HG03558 (cell line): Measurements from ENCODE around the gene TP53I13.

Source experiments
- ATAC-seq: cut with Tn5 transposase; IDR thresholded peaks from one replicate; pipeline ENCODE4 v1.9.1; 2021; ENCODE audit warnings: moderate number of reproducible peaks; ENCODE audit not compliant: unreplicated experiment; ENCODE audit errors: extremely low read depth

The TP53I13 gene

GRCh38 chr17:29591146-29591736, 22.7 kb downstream of the TP53I13 start:
- ATAC-seq: no peak

- ATAC-seq: no peak
Observed at GRCh38 chr17:29591737-29592608, 23.5 kb downstream of the TP53I13 start.

- ATAC-seq: no peak
Observed at GRCh38 chr17:29592850-29593551, 24.5 kb downstream of the TP53I13 start, which contains the start of gene ANKRD13B. Gene ANKRD13B (plus strand): TSS chr17:29593132. CDS start chr17:29593622, 490 bp downstream.

- no peak for ATAC-seq
Observed at GRCh38 chr17:29593591-29594518, 25.4 kb downstream of the TP53I13 start.

GRCh38 chr17:29594519-29595090, 26.1 kb downstream of the TP53I13 start:
- ATAC-seq: no peak

- no peak for ATAC-seq
Observed at GRCh38 chr17:29595107-29595942, 26.8 kb downstream of the TP53I13 start.

- no peak for ATAC-seq
Observed at GRCh38 chr17:29595943-29596774, 27.7 kb downstream of the TP53I13 start.

GRCh38 chr17:29596811-29597210, 28.3 kb downstream of the TP53I13 start:
- ATAC-seq: no peak

GRCh38 chr17:29597361-29598172, 29.1 kb downstream of the TP53I13 start:
- ATAC-seq: no peak

- ATAC-seq: no peak
Observed at GRCh38 chr17:29603109-29603674, 34.7 kb downstream of the TP53I13 start.

GRCh38 chr17:29607557-29608195, 39.2 kb downstream of the TP53I13 start:
- ATAC-seq: no peak

GRCh38 chr17:29608986-29609385, 40.5 kb downstream of the TP53I13 start:
- ATAC-seq: no peak

- ATAC-seq: no peak
Observed at GRCh38 chr17:29610395-29610794, 41.9 kb downstream of the TP53I13 start.

- no peak for ATAC-seq
Observed at GRCh38 chr17:29611351-29612093, 43.0 kb downstream of the TP53I13 start.

- ATAC-seq: no peak
Observed at GRCh38 chr17:29612094-29612403, 43.5 kb downstream of the TP53I13 start.
